RWPE2 (cell line): ENCODE results near the gene TRAF7.

Experiments
- ATAC-seq: fragments of 200-7000 bp; cut with Tn5 transposase; 3 replicates; pipeline ENCODE4 v1.9.1; 2021; ENCODE audit warnings: low read depth
- DNase-seq: peaks from one replicate; pipeline ENCODE4 v3.0.0-alpha.2; 2020; ENCODE audit warnings: low spot score
- H3K27ac ChIP-seq: fragments of 450-650 bp; 2 replicates; pipeline ENCODE4 v1.5.1; 2017; ENCODE audit warnings: mild to moderate bottlenecking; ENCODE audit not compliant: poor library complexity, severe bottlenecking
- H3K27me3 ChIP-seq: fragments of 250-450 bp; sonication (Bioruptor Pico); 2 replicates; pipeline ENCODE4 v1.5.1; 2021; ENCODE audit warnings: mild to moderate bottlenecking, moderate library complexity; ENCODE audit not compliant: insufficient read depth, poor library complexity, severe bottlenecking
- H3K36me3 ChIP-seq: fragments of 250-450 bp; sonication (Bioruptor Pico); 2 replicates; pipeline ENCODE4 v1.5.1; 2020; ENCODE audit warnings: low read depth, mild to moderate bottlenecking, moderate library complexity
- H3K4me1 ChIP-seq: fragments of 250-450 bp; sonication (Bioruptor Pico); 2 replicates; pipeline ENCODE4 v1.5.1; 2021; ENCODE audit warnings: mild to moderate bottlenecking, moderate library complexity; ENCODE audit not compliant: insufficient read depth, poor library complexity, severe bottlenecking
- H3K4me3 ChIP-seq: fragments of 250-450 bp; sonication (Bioruptor Pico); 2 replicates; pipeline ENCODE4 v1.5.1; 2021; ENCODE audit warnings: mild to moderate bottlenecking, moderate library complexity; ENCODE audit not compliant: severe bottlenecking
- H3K9me3 ChIP-seq: fragments of 250-450 bp; sonication (Bioruptor Pico); 2 replicates; pipeline ENCODE4 v1.5.1; 2021; ENCODE audit warnings: mild to moderate bottlenecking, moderate library complexity; ENCODE audit not compliant: severe bottlenecking
- CTCF ChIP-seq: fragments of 450-650 bp; IDR thresholded peaks from one replicate; pipeline ENCODE4 v1.5.1; 2017; ENCODE audit warnings: mild to moderate bottlenecking, moderate library complexity; ENCODE audit not compliant: poor library complexity, severe bottlenecking

The TRAF7 gene

GRCh38 chr16:2190002-2190658 lies 34.5 kb downstream of the TRAF7 start:
- no peaks in the 10 kb centered on the region for H3K4me1 ChIP-seq
- H3K27ac ChIP-seq = no peak overlapping the region
- peaks cover 2% of the 10 kb centered on the region for H3K27me3 ChIP-seq
- DNase-seq = no peak
- no peaks in the 10 kb centered on the region for H3K36me3 ChIP-seq
- no peaks in the 10 kb centered on the region for H3K9me3 ChIP-seq
- TF ChIP-seq CTCF = no peak
- no peak overlapping the region for H3K4me3 ChIP-seq
- no peak for ATAC-seq

- Histone ChIP-seq H3K36me3 (no peaks in the 10 kb centered on the region), H3K27ac (no peak overlapping the region), H3K9me3 (no peaks in the 10 kb centered on the region), H3K27me3 (peaks cover 9% of the 10 kb centered on the region), H3K4me3 (no peak overlapping the region), H3K4me1 (no peaks in the 10 kb centered on the region)
- no peak for DNase-seq
- no peak for TF ChIP-seq CTCF
- ATAC-seq = no peak
Observed at GRCh38 chr16:2190659-2191445, 35.3 kb downstream of the TRAF7 start.

GRCh38 chr16:2191446-2191706 lies 35.8 kb downstream of the TRAF7 start:
- ATAC-seq (no peak), DNase-seq (no peak)
- Histone ChIP-seq H3K27ac (no peak overlapping the region), H3K9me3 (no peaks in the 10 kb centered on the region), H3K4me3 (no peak overlapping the region), H3K4me1 (no peaks in the 10 kb centered on the region), H3K36me3 (no peaks in the 10 kb centered on the region), H3K27me3 (peaks cover 9% of the 10 kb centered on the region)
- no peak for TF ChIP-seq CTCF

- Histone ChIP-seq H3K4me1 (no peaks in the 10 kb centered on the region), H3K27me3 (peaks cover 9% of the 10 kb centered on the region), H3K36me3 (no peaks in the 10 kb centered on the region), H3K27ac (no peak overlapping the region), H3K4me3 (no peak overlapping the region), H3K9me3 (no peaks in the 10 kb centered on the region)
- ATAC-seq (peak; percentile 37), DNase-seq (peak; percentile 91)
- no peak for TF ChIP-seq CTCF
Observed at GRCh38 chr16:2194166-2194834, 38.7 kb downstream of the TRAF7 start.
